HFFc6 (cell line): Measurements from ENCODE around the gene ERCC3. TPM values are rescaled to one million over a fixed set of nuclear protein-coding genes. Genes with fewer than 3 reads are reported as not detected.

Source experiments
- DNase-seq: peaks from one replicate; pipeline ENCODE4 v3.0.0-alpha.2; 2018
- H3K27ac Mint-ChIP-seq: 2 replicates; pipeline ENCODE4 v1.8.0; 2020; ENCODE audit warnings: mild to moderate bottlenecking, mixed read lengths
- H3K27me3 Mint-ChIP-seq: 2 replicates; pipeline ENCODE4 v1.8.0; 2021; ENCODE audit warnings: mild to moderate bottlenecking, moderate library complexity, mixed read lengths; ENCODE audit not compliant: insufficient read depth
- H3K36me3 Mint-ChIP-seq: 2 replicates; pipeline ENCODE4 v1.8.0; 2021; ENCODE audit warnings: low read depth, mixed read lengths
- H3K4me1 Mint-ChIP-seq: 2 replicates; pipeline ENCODE4 v1.8.0; 2020; ENCODE audit warnings: low read depth, mixed read lengths
- H3K4me3 Mint-ChIP-seq: 2 replicates; pipeline ENCODE4 v1.8.0; 2020; ENCODE audit warnings: mild to moderate bottlenecking, moderate library complexity, mixed read lengths
- H3K9me3 Mint-ChIP-seq: 2 replicates; pipeline ENCODE4 v1.8.0; 2020; ENCODE audit warnings: mild to moderate bottlenecking, mixed read lengths
- CTCF ChIP-seq: fragments of 200-600 bp; sonication (generic); IDR thresholded peaks from 2 replicates; pipeline ENCODE4 v1.5.0; 2021; ENCODE audit warnings: antibody characterized with exemption, mild to moderate bottlenecking
- total RNA-seq, 6 experiments: library from RNA; stranded (reverse); fragmentation: NEBNext Ultra II Directional; extraction: Animal tissue kit (Norgen Biotek cat#: 25700); gene quantifications; 2 replicates in 1 of 6; 3 replicates in 5 of 6; pipeline ENCODE4 v1.2.3, GENCODE V29; 2021

Gene ERCC3
- total RNA-seq, 6 experiments from 2014 or later: 33.0 to 38.5 (median 36.3) TPM

GRCh38 chr2:127235082-127235702, 58.8 kb downstream of the ERCC3 start:
- H3K27ac Mint-ChIP-seq: no peak overlapping the region
- peaks cover 15% of the 10 kb centered on the region for H3K27me3 Mint-ChIP-seq
- H3K36me3 Mint-ChIP-seq: peaks cover 16% of the 10 kb centered on the region
- DNase-seq: no peak
- no peaks in the 10 kb centered on the region for H3K4me1 Mint-ChIP-seq
- no peak for TF ChIP-seq CTCF
- H3K9me3 Mint-ChIP-seq: peaks cover 18% of the 10 kb centered on the region
- H3K4me3 Mint-ChIP-seq: no peak overlapping the region

GRCh38 chr2:127233710-127234109, 60.2 kb downstream of the ERCC3 start:
- H3K4me1 Mint-ChIP-seq: no peaks in the 10 kb centered on the region
- no peak for TF ChIP-seq CTCF
- peaks cover 17% of the 10 kb centered on the region for H3K27me3 Mint-ChIP-seq
- no peak overlapping the region for H3K27ac Mint-ChIP-seq
- no peak overlapping the region for H3K4me3 Mint-ChIP-seq
- H3K36me3 Mint-ChIP-seq: peaks cover 16% of the 10 kb centered on the region
- DNase-seq: no peak
- peaks cover 18% of the 10 kb centered on the region for H3K9me3 Mint-ChIP-seq

GRCh38 chr2:127231130-127231865, 62.6 kb downstream of the ERCC3 start:
- peaks cover 16% of the 10 kb centered on the region for H3K4me1 Mint-ChIP-seq
- H3K4me3 Mint-ChIP-seq: no peak overlapping the region
- no peak overlapping the region for H3K27ac Mint-ChIP-seq
- no peaks in the 10 kb centered on the region for H3K36me3 Mint-ChIP-seq
- DNase-seq: no peak
- no peaks in the 10 kb centered on the region for H3K9me3 Mint-ChIP-seq
- peaks cover 14% of the 10 kb centered on the region for H3K27me3 Mint-ChIP-seq
- TF ChIP-seq CTCF: no peak

GRCh38 chr2:127229555-127229954, 64.4 kb downstream of the ERCC3 start:
- Mint-ChIP-seq H3K36me3 (no peaks in the 10 kb centered on the region), H3K4me1 (peaks cover 34% of the 10 kb centered on the region), H3K4me3 (no peak overlapping the region), H3K9me3 (no peaks in the 10 kb centered on the region), H3K27ac (no peak overlapping the region), H3K27me3 (peaks cover 13% of the 10 kb centered on the region)
- no peak for DNase-seq
- no peak for TF ChIP-seq CTCF

- Mint-ChIP-seq H3K4me1 (peaks cover 34% of the 10 kb centered on the region), H3K9me3 (no peaks in the 10 kb centered on the region), H3K27ac (no peak overlapping the region), H3K27me3 (peaks cover 16% of the 10 kb centered on the region), H3K4me3 (no peak overlapping the region), H3K36me3 (no peaks in the 10 kb centered on the region)
- no peak for DNase-seq
- TF ChIP-seq CTCF: no peak
Measured at GRCh38 chr2:127228102-127228501, 65.8 kb downstream of the ERCC3 start.
